HTERT RPE-1 (cell line): ENCODE measurements around the gene CSF1R.

Source experiments
- in situ Hi-C: fragments of 300-500 bp; cut with MboI; formaldehyde crosslinking; loops from 4 replicates; pipeline ENCODE4 v1.14.3; 2020; ENCODE audit warnings: low sequenced_read_pairs

CSF1R gene

DNA sequence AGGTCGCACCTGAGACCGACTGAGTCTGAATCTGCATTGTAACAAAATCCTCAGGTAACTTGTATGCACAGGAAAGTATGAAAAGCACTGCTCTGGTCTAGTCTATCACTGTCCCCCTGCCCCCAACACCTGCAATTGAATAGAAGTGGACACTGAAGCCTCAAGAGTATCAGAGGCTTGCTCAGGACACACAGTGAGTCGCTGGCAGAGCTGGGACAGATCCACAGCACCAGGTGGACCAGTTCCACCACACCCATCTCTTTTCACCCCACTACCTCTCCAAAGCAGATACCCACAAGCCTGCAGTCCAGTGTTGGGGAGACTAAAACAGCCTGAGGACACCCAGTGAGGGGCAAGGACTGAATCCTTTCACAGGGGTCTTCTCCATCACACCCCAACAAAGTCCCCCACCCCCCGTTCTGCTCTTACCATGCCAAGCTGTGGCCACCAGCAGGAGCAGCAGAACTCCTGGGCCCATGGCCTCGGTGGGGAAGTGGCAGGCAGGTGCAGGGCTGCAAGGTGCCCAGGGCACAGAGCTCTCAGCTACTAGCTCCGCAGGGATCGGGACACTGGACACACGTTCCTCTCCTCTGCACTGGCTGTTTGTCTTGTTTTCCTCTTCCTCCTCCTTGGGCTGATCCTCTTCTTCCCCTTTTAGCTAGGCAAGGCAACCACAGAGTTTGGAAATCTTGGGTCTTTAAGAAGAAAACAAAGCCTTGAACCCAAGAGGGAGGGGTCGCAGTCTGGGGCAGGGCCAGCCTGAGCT lies at the start of gene CSF1R:
TSS of gene CSF1R (minus strand) at position 605 of the 766 bp plus-strand sequence. CDS start at position 478, 127 bp downstream.
- in situ Hi-C loops: no loop called here

DNA sequence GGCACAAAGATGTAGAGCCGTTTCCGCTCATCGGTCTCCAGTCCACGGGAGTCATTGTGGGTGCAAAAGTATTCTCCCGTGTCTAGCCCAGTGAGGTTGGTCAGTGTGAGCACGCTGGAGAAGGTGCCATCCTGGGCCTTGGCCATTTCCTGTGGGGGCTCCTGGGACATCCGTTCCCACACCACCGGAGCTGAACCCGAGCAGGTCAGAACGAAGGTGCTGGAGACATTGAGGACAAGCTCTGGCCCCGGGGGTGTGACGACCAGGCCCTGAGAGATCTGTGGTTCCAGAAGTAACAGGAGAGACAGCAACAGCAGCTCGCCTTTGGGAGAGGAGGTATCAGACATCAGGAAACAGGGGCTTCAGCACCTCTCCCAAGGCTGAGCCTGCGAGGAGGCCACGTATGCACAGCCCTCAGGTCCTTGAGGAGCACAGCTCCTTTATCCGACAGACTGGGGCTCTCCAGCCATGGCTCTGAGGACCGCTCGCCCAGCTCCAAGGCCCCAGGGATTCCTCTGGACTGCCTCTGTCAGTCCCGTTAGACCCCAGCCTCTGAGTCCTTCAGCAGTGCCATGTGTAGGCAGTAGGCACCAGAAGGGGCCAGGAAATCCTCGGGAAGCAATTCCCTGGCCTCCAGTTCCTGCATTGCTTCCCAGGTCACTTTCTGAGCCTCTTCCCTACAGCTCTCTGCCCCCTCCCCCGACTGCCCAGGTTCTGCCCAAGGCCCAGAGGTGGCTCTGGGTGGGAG lies 49.4 kb upstream of the CSF1R start:
- in situ Hi-C loops: no loop called here

DNA sequence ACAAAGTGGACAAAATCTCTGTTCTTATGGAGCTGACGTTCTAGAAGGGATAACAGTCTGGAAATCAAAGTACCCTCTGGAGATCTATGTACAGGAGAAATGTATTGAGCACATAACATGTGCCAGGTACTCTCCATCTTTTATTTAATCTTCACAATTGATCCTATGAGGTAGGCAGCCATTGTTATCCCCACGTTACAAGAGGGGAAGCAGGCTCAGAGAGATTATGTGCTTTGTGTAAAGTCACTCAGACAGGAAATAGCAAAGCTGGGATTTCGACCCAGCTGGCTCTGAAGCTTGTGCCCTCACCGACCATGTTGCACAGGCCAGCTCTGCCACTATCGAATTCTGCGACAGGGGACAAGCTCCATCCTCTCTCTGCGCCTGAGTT lies 47.8 kb upstream of the CSF1R start:
- in situ Hi-C loops: no loop called here

DNA sequence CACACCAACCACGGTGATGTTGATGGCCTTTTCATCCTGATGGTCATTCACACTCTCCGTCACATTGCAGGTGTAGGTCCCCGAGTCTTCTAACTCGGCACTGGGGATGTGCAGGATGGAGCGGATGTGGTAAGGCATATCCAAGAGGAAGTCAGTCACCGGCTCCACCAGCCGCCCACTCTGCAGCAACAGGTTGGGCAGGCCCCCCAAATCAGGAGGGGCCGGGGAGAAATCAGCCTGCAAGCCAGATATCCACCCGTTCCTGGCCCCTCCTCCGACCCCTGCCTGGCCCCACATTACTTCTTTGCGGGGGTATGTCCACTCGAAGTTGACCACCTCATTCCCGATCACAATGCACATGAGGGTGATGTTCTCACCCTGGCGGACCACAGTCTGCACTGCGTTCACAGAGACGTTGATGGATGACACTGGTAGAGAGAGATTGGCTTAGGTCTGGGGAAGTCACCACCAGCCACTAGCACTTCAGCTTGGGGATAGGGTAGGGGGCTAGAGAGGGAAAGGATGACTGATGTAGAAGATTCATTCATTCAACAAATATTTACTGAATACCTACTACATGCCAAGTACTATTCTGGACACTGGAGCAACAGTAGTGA lies 47.3 kb upstream of the CSF1R start:
- in situ Hi-C loops: no loop called here

DNA sequence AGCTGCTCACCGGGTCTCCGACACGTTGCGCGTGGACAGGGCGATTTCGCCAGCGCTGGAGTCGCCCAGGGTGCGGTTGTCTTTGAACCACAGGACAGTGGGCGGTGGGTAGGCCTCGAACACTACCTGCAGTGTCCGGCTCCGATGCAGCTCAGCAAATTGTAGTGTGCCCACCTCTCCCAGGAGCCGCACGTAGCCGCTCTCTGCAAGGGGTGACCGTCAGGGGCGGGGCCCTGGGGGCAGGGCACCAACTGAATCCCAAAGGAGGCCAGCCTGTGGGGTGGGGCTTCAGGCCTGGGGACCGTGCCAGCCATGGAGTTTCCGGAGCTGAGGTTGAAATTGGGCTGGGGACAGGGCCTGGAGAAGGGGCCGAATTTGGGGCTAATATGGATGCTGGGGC lies 46.4 kb upstream of the CSF1R start:
- in situ Hi-C loops: no loop called here

DNA sequence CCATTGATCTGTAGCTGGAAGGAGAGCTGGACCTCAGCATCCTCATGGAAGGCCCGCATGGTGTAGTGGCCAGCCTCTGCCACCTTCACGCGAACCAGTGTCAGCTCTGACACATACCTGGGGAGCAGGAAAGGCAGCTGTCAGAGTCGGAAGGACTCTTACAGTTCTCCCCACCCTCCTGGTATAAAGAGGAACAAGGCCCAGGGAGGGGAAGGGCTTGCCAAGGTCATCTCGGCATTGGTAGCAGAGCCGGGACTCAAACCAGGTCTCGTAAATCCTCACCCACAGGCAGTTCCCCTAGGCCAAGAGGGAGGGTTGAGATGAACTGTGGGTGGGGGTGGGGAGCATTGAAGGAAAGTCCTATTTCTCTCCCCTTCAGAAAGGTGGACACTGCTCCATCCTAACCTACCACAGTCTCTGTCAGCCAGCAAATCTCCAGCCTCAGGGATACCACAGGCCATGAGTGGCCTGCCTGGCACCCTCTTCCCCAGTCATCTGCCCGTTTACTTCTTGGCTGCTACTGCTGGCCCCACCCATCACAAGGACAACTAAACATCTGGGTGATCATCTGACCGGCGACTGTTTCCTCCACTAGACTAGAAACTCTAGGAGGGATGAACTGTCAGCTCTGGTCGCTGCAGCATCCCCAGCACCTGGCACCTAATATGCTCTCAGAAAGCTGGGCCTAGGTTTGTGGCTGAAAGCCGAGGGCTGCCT lies 45.8 kb upstream of the CSF1R start:
- in situ Hi-C loops: no loop called here

DNA sequence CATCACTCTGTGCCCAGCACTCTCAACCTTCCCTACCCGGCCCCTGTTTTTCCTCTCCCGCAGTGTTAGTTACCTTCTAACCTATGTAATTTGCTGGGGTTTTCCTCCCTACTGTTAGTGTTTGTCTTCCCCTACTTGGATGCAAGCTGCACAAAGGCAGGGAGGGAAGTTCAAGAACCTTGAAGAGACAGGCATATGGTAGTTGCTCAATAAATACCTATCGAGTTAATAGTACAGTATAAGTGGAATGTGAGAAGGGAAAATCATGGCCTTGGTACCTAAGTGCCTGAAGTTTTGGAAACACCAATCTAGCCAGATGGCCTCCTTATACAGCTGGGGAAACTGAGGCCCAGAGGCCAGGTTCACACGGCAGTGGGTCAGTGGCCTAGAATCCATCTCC lies 45.1 kb upstream of the CSF1R start:
- in situ Hi-C loops: no loop called here

DNA sequence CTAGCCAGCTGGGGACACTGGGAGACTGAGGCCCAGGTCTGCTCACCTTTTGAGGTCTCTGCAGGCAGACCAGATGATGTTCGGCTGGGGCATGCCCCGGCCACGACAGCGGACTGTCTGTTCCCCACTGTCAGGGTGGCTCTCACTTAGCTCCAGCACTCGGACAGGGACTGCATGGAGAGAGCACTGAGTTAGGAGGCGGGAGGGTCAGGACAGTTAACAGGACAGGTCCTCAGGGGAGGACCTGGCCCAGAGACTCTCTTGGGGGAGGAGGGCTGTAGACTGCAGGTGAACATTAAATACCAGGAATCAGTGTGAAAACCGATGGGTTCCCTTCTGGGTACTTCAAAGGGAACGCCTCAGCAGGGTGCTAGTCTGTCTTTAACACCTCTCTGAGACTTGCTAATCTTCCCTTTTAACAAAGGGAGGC lies 44.2 kb upstream of the CSF1R start:
- in situ Hi-C loops: no loop called here

DNA sequence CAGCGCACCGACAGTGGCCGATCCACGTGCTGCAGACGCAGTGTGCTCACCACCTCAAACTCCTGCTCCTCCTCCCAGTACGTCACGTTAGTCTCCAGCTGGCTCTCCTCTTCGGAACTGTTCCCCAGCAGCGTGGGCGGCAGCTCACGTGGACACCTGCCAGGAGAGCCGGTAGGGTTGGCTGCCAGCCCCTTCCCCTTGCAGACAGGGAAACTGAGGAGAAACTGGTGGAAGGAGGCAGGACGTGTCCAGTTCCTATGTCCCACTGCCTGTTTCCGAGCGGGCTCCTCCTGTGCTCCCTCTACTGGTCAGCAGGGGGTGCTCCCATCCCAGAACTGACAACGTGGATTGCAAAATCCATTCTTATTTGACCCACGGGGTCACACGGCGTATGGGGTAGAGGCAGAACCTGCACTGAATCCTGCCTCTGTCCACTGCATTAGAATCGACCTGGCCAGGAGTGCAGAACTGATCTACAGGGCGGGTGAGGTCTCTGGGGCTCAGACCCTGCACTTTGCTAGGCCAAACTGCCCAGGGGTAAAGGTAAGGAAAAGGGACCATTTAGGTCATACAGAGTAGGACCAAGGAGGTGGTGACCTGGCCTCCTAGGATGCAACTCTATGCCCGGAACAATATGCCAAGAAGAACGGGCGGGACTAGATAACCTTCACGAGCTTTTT lies 43.6 kb upstream of the CSF1R start:
- in situ Hi-C loops: no loop called here

DNA sequence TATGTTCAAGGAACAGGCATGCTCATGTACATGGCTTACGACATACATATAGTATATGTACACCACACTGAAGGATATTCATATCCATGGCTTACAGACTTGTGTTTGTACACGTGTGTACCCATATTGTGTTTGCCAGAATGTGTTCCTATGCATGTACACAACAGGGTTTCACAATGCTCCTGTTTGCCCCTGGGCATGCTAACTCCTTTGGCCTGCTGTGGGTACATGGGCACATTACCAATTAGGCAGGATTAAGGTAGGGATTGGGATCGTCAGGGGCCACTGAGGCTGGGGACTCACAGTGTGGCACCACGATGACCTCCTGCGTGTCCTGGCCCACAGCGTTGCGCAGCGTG lies 43.1 kb upstream of the CSF1R start:
- in situ Hi-C loops: no loop called here

DNA sequence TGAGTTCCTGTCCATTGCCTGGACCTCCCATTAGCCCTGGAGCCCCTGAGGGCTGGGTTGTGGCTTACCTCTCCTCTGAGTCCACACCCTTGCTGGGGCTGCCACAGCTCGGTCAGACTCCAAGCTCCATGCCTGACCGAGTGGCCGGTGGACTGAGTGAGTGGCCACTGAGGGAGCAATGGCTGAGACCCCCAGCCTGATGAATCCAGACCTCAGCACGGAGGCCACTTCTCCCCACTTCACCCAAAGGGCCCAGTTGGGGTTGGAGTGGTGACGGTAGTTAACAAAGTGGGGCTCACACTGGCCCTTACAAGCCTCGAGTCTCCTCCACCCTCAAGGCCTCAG lies 40.5 kb upstream of the CSF1R start:
- in situ Hi-C loops: no loop called here

DNA sequence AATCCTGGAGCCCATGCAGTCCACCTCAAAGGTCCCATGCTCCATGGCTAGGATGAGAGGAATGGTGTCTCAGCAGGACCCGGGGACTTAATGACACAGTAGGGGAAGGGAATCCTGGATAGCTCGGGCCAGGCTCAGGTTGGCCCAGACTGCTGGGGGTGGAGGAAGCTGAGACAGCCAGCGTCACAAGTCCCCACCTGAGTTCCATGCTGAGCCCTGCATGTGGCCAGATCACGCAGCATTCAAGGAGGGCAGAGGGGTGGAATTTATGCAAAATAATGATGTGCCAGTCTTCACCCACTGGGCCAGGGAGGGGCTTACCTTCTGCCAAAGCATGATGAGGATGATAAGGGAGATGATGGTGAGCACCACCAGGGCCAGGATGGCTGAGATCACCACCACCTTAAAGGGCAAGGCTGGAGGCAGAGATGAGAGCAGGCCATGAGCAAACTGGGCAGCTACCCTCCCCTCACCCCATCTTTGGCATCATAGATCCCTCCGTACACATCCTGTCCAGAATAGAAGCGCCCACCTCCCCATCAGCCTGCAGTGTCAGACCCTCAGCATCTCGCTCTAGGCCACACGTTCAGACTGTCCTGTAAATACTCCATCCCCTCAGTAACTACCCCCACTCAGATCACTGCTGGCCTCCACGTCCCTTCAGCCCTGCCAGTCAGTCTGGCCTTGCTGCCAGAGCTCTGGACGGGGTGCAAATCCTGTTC lies 40.0 kb upstream of the CSF1R start:
- in situ Hi-C loops: no loop called here

DNA sequence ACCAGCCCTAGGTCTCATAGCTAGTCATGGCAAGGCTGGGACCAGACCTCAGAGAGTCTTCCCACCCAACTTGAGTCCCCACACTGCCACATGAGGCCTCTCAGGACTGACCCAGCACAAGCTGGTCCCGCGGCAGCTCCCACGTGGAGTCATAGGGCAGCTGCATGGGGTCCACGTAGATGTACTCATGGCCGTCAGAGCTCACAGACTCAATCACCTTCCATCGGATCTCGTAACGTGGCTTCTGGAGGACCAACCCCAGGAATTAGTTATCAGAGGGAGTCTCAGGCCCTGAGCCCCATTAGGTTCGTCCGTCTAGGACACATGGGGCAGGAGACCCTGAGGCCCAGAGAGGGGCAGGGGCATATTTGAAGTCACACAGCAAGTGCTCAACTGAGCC lies 39.0 kb upstream of the CSF1R start:
- in situ Hi-C loops: no loop called here

DNA sequence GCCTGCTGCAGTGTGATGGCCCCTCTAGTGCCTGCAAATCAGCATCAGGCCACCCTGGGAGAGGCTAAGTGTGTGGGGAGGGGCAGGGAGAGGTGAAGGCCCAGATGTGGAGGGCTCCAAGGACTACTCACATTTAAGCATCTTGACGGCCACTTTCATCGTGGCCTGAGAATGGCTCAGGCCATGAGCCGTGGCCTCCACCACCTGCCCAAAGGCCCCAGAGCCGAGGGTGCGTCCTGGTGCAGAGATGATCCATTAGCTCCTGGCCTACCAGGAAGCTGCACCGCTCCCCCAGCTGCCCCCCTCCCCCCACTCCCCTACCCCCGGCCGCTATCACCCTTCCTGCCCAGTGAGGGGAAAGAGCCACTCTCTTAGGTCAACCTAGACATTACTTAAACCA lies 38.2 kb upstream of the CSF1R start:
- in situ Hi-C loops: no loop called here

DNA sequence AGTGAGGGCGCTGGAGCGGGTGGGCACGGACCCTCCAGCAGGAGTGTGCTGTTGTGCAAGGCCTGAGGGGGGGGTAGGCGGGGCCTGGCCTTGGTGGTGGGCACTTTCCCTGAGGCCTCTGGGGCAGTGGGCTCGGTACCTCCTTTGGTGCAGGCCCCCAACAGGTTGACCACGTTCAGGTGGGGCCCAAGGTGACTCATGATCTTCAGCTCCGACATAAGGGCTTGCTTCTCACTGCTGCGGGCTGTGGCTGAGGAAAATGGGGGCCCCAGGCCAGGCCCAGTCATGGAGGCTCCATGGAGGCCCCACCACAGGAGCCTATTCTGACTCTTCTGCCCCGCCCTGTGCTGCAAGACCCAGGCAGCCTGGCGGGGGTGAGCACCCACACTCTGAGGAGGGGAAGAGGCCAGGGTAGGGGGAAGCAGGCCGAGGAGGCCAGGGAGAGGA lies 37.8 kb upstream of the CSF1R start:
- in situ Hi-C loops: no loop called here

DNA sequence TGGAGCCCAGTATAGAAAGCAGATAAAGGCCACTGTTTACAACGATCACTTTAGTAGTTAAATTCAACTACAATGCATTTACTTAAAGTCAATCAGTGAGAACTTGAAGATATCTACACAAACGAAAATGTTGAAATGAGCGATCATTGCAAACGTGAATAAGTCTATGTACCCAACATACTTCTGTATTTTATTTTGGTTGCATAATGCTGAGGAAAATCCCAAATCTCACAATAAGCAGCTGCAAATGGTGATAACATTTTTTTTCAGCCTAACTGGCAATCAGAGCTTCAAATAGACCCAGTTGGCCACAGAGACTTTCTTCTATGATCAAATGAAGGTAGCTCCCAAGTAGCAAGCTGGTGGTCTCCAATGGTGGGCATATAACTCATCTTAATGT lies 37.2 kb upstream of the CSF1R start:
- in situ Hi-C loops: no loop called here

DNA sequence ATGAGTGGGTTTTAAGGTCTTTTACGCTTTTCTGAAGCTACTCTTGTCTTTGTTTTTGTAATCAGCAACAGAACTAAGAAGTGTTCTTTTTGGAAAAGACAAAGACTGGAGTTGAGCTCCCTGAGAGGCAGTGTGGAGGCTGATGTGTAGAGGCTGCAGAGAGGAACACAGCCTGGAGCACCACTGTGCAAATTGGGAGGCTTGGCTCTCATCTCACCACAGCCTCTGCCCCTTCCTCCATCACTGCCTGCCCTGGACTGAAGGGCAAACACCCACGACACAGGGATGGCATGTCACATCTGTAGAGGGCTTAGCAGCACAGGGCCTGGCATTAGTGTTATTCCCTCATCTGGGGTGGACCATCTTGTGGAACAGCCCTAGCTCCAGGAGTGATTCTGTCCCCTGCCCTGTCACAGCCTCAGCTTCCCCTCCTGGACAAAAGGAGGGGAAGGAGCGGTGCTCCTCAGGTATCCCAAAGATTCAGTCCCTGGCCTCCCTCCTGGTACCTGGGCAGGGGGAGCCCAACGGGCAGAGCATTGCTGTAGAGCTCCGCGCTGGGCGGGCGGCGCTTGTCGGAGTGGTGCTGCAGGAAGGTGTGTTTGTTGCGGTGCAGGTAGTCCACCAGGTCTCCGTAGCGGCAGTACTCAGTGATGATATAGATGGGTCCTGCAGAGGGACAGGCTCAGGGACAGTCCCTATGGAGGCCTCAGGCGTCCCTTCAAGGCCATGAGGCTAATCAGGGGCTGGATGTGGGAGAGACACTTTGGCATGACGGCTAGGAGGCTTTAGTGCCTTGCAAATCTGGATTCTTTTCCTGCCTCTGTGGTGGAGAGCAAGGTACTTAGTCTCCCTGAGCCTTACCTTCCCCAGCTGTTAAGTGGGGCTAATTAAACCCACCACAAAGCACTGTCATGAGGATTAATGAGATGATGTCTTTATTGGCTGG lies 36.5 kb upstream of the CSF1R start:
- in situ Hi-C loops: no loop called here

DNA sequence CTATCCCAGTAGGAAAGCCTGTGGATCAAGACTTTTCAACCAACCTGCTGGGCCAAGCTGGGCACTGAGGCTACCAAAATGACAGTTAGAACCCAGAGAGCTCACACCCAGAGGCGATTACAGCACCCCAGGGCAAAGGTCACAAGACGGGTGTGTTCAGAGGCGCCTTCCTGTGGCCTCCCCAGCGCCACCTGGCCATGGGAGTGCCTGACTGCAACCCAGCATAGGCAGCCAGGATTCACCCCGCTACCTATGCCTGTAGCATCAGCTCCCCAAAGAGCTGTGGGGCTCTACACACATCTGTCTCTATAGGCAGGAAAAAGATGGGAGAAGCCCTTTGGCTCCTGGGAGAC lies 35.8 kb upstream of the CSF1R start:
- in situ Hi-C loops: no loop called here

DNA sequence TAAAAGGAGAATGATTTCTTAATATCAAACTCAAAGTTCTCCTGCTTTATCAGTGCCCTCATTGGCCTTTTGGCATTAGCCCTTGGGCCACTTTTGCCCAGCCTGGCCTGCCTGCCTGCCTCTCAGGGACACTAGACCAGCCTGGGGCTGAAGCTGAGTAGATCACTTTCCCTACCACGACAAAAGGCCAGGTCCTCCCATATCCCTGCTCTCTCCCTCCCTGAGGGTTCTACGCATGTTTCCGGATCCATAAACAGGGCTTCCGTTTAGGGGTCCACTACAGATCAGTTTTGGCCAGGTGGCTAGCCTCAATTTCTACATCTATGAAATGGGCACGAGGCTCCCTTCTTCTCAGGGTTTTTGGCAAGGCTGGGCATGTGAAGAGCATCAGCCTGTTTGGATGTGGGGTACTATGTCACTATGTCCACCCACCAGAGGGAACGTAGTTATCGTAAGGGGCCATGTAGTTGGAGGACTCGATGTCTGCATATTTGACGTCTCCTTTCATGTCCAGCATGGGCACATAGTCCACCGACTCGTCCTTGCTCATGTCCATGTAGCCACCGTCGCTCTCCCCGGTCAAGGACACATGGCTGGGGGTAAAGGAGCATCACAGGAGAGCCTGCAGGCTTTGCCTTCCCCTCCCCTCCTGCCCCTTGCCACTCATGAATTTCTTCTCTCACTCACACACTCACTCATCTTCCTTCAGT lies 35.2 kb upstream of the CSF1R start:
- in situ Hi-C loops: no loop called here
